H1 (cell line): ENCODE results near the gene SLC13A4. TPM values are rescaled to one million over a fixed set of nuclear protein-coding genes. Genes with fewer than 3 reads are reported as not detected.

Experiments
- CTCF ChIA-PET: fragments of 300-600 bp; sonication (Branson Sonifier 250); formaldehyde crosslinking; loops from one replicate; lab custom pipeline; 2021; ENCODE audit not compliant: partially characterized antibody; lab: Charles Lee
- POLR2A ChIA-PET: fragments of 300-600 bp; sonication (Branson Sonifier 250); formaldehyde crosslinking; loops from one replicate; lab custom pipeline; 2021; ENCODE audit warnings: inconsistent platforms; ENCODE audit not compliant: partially characterized antibody; lab: Charles Lee
- DNase-seq, 2 experiments: peaks; one replicate each; pipeline versions ENCODE4 v3.0.0 to v3.0.0-alpha.2; 2010 to 2022; ENCODE audit warnings: low spot score in 2 of 2, low read depth in 1 of 2, mixed read lengths in 1 of 2
- FAIRE-seq: peaks from 2 replicates; lab custom pipeline; 2011; peaks lifted over from hg19 to GRCh38; lab: Jason Lieb, UNC
- H2AFZ ChIP-seq: 2 replicates; pipeline ENCODE4 v1.8.1; 2012; ENCODE audit warnings: low read length, inconsistent platforms
- H2AK5ac ChIP-seq: 2 replicates; pipeline ENCODE4 v1.6.1; 2013; ENCODE audit warnings: low read depth, low read length
- H2BK120ac ChIP-seq: replicated peaks from 2 replicates; pipeline ENCODE3; 2013; ENCODE audit warnings: low read depth, low read length, inconsistent platforms
- H2BK12ac ChIP-seq: 2 replicates; pipeline ENCODE4 v1.6.1; 2013; ENCODE audit warnings: low read depth, low read length
- H2BK15ac ChIP-seq: 2 replicates; pipeline ENCODE4 v1.6.1; 2013; ENCODE audit warnings: low read length
- H2BK20ac ChIP-seq: 2 replicates; pipeline ENCODE4 v1.6.1; 2013; ENCODE audit warnings: low read length
- H2BK5ac ChIP-seq: 2 replicates; pipeline ENCODE4 v1.6.1; 2013; ENCODE audit warnings: low read depth, low read length
- H3K14ac ChIP-seq: 2 replicates; pipeline ENCODE4 v1.6.1; 2013; ENCODE audit warnings: inconsistent platforms; ENCODE audit not compliant: insufficient read length
- H3K18ac ChIP-seq: 2 replicates; pipeline ENCODE4 v1.6.1; 2013; ENCODE audit warnings: low read length; ENCODE audit errors: extremely low read depth
- H3K23ac ChIP-seq: 2 replicates; pipeline ENCODE4 v1.6.1; 2013; ENCODE audit warnings: inconsistent platforms; ENCODE audit not compliant: insufficient read length
- H3K23me2 ChIP-seq: 2 replicates; pipeline ENCODE4 v1.6.1; 2013; ENCODE audit warnings: low read depth, low read length
- H3K27ac ChIP-seq: 2 replicates; pipeline ENCODE4 v1.6.1; 2011; ENCODE audit warnings: low read depth, low read length, inconsistent platforms
- H3K27me3 ChIP-seq, 4 experiments: replicated peaks in 1 of 4; 1 replicate in 1 of 4; 2 replicates in 3 of 4; pipeline versions ENCODE4 v1.6.1 to v1.8.1; 2011 to 2013; ENCODE audit warnings: low read length in 3 of 4, mild to moderate bottlenecking in 3 of 4, inconsistent platforms in 2 of 4, mixed read lengths in 2 of 4, moderate library complexity in 1 of 4; ENCODE audit not compliant: control insufficient read depth in 3 of 4, insufficient read depth in 3 of 4; ENCODE audit errors: extremely low read depth in 1 of 4
- H3K36me3 ChIP-seq, 4 experiments: 2 replicates each; pipeline versions ENCODE4 v1.6.1 to v1.8.1; 2011 to 2013; ENCODE audit warnings: mild to moderate bottlenecking in 4 of 4, low read length in 3 of 4, moderate library complexity in 2 of 4, control low read depth in 1 of 4, inconsistent platforms in 1 of 4; ENCODE audit not compliant: insufficient read depth in 4 of 4, control insufficient read depth in 2 of 4
- H3K4ac ChIP-seq: replicated peaks from 2 replicates; pipeline ENCODE3; 2013; ENCODE audit warnings: low read length, low read depth, mixed read lengths, inconsistent platforms; ENCODE audit not compliant: insufficient read length
- H3K4me1 ChIP-seq, 4 experiments: replicated peaks in 1 of 4; 1 replicate in 1 of 4; 2 replicates in 3 of 4; pipeline versions ENCODE4 v1.6.1 to v1.8.1; 2011 to 2013; ENCODE audit warnings: low read length in 3 of 4, inconsistent platforms in 2 of 4, mixed read lengths in 1 of 4; ENCODE audit not compliant: insufficient read depth in 4 of 4, control insufficient read depth in 3 of 4
- H3K4me2 ChIP-seq, 2 experiments: 2 replicates each; pipeline versions ENCODE4 v1.6.1 to v1.8.1; 2011 to 2013; ENCODE audit warnings: low read depth in 2 of 2, low read length in 2 of 2, control low read depth in 1 of 2, inconsistent platforms in 1 of 2, mild to moderate bottlenecking in 1 of 2; ENCODE audit not compliant: insufficient read depth in 1 of 2
- H3K4me3 ChIP-seq, 4 experiments: fragments of 200-600, 300-600 bp in 1 of 4; sonication (generic), shearing (Covaris generic), sonication (Bioruptor Twin) in 1 of 4; 2 replicates each; pipeline versions ENCODE4 v1.5.1 to v1.8.1; 2011 to 2016; ENCODE audit warnings: low read length in 4 of 4, low read depth in 3 of 4, control low read depth in 2 of 4, inconsistent platforms in 2 of 4, mild to moderate bottlenecking in 2 of 4, mixed read lengths in 1 of 4, moderate library complexity in 1 of 4; ENCODE audit not compliant: insufficient read depth in 2 of 4; ENCODE audit errors: extremely low read depth in 1 of 4
- H3K56ac ChIP-seq: replicated peaks from 2 replicates; pipeline ENCODE3; 2013; ENCODE audit warnings: low read depth, mild to moderate bottlenecking, mixed read lengths, low read length, inconsistent platforms; ENCODE audit not compliant: insufficient read length
- H3K79me1 ChIP-seq: 2 replicates; pipeline ENCODE4 v1.6.1; 2013; ENCODE audit warnings: low read depth, low read length, control low read depth
- H3K79me2 ChIP-seq, 2 experiments: 2 replicates each; pipeline versions ENCODE4 v1.6.1 to v1.8.1; 2012 to 2013; ENCODE audit warnings: low read length in 2 of 2, mild to moderate bottlenecking in 2 of 2, inconsistent platforms in 1 of 2; ENCODE audit not compliant: insufficient read depth in 2 of 2, control insufficient read depth in 1 of 2
- H3K9ac ChIP-seq, 4 experiments: replicated peaks in 1 of 4; 1 replicate in 1 of 4; 2 replicates in 3 of 4; pipeline versions ENCODE4 v1.6.1 to v1.8.1; 2011 to 2013; ENCODE audit warnings: low read depth in 3 of 4, low read length in 3 of 4, control low read depth in 2 of 4, mild to moderate bottlenecking in 2 of 4, moderate library complexity in 2 of 4, inconsistent platforms in 1 of 4; ENCODE audit errors: extremely low read depth in 1 of 4
- H3K9me3 ChIP-seq, 2 experiments: 2 replicates each; pipeline versions ENCODE4 v1.6.1 to v1.8.1; 2012 to 2013; ENCODE audit warnings: mild to moderate bottlenecking in 2 of 2, moderate library complexity in 2 of 2, control low read depth in 1 of 2, inconsistent platforms in 1 of 2, low read depth in 1 of 2, low read length in 1 of 2, mixed read lengths in 1 of 2; ENCODE audit not compliant: insufficient read depth in 2 of 2
- H4K20me1 ChIP-seq, 2 experiments: replicated peaks in 1 of 2; 2 replicates each; pipeline versions ENCODE3 to v1.8.1; 2011 to 2013; ENCODE audit warnings: inconsistent platforms in 2 of 2, low read length in 2 of 2, mild to moderate bottlenecking in 1 of 2; ENCODE audit not compliant: insufficient read depth in 2 of 2, control insufficient read depth in 1 of 2
- H4K5ac ChIP-seq: 2 replicates; pipeline ENCODE4 v1.6.1; 2013; ENCODE audit warnings: low read length, low read depth, mixed read lengths, inconsistent platforms; ENCODE audit not compliant: insufficient read length
- H4K8ac ChIP-seq: 2 replicates; pipeline ENCODE4 v1.8.0; 2013; ENCODE audit warnings: mild to moderate bottlenecking, moderate library complexity, low read length, inconsistent platforms; ENCODE audit not compliant: insufficient read depth; ENCODE audit errors: extremely low read depth
- H4K91ac ChIP-seq: replicated peaks from 2 replicates; pipeline ENCODE3; 2013; ENCODE audit warnings: low read length, mixed read lengths, inconsistent platforms; ENCODE audit not compliant: insufficient read length
- CBX5 ChIP-seq: fragments of 300-800, 300-1000 bp; sonication (generic); IDR thresholded peaks from 2 replicates; pipeline ENCODE4 v1.7.1; 2016; ENCODE audit warnings: antibody characterized with exemption, low read length, low read depth
- CREB1 ChIP-seq: IDR thresholded peaks from 2 replicates; pipeline ENCODE4 v1.6.1; 2012; ENCODE audit warnings: inconsistent platforms
- CTBP2 ChIP-seq: IDR thresholded peaks from 2 replicates; pipeline ENCODE4 v1.7.0; 2011; ENCODE audit warnings: borderline replicate concordance, mild to moderate bottlenecking, moderate library complexity, mixed read lengths, low read length; ENCODE audit not compliant: insufficient read depth, insufficient read length
- KDM4A ChIP-seq: IDR thresholded peaks from one replicate; pipeline ENCODE4 v1.7.1; 2012; ENCODE audit warnings: low read depth, mild to moderate bottlenecking, moderate library complexity, low read length, inconsistent platforms; ENCODE audit not compliant: severe bottlenecking
- SIX5 ChIP-seq: IDR thresholded peaks from 2 replicates; pipeline ENCODE4 v1.6.1; 2011; ENCODE audit warnings: mild to moderate bottlenecking, low read depth, low read length
- WGBS, 2 experiments: shearing (Covaris generic) in 1 of 2; methylation state at CpG; one replicate each; pipeline versions ENCODE4 v1.1.6 to v1.1.7; 2013 to 2015; ENCODE audit warnings: low lambda C conversion rate in 2 of 2, mixed read lengths in 2 of 2, inconsistent platforms in 1 of 2, low coverage in 1 of 2, missing lambda C conversion rate in 1 of 2; ENCODE audit not compliant: insufficient replicate concordance in 2 of 2, insufficient coverage in 1 of 2, insufficient read length in 1 of 2; ENCODE audit errors: extremely low coverage in 1 of 2, missing lambda C conversion rate in 1 of 2; 5-methylcytosine and 5-hydroxymethylcytosine counted together
- polyA plus RNA-seq, 7 experiments: library from polyadenylated mRNA; depleted of rRNA in 3 of 7; stranded (reverse) in 5 of 7; unstranded in 2 of 7; fragments of >200 nt in 5 of 7; fragments of 200-250 nt in 2 of 7; gene quantifications; 1 replicate in 5 of 7; 2 replicates in 1 of 7; 4 replicates in 1 of 7; pipeline versions ENCODE4 v1.2.1 to v1.2.3, GENCODE V29; 2011 to 2013; ENCODE audit warnings: missing spikeins in 2 of 7, mixed read lengths in 2 of 7
- total RNA-seq: library from RNA; stranded (reverse); fragmentation: NEBNext Ultra II Directional; extraction: Animal tissue kit (Norgen Biotek cat#: 25700); gene quantifications from 2 replicates; pipeline ENCODE4 v1.2.1, GENCODE V29; 2021

The SLC13A4 gene
- total and polyA plus RNA-seq, 2 of the 8 experiments (the other 6 are each of a cell fraction or from before 2014, with no cell fraction given): 3.9 to 7.5 TPM

GRCh38 chr7:135726911-135727673 lies 894 bp downstream of the SLC13A4 start:
- Histone ChIP-seq H3K4ac (no peak overlapping the region), H3K4me1 (peaks cover 3 to 6% (median 5%) of the 10 kb centered on the region in 4 experiments; a peak in 5 of 7 replicates), H3K9me3 (no peaks in the 10 kb centered on the region), H4K91ac (no peak overlapping the region), H3K27me3 (no peaks in the 10 kb centered on the region), H3K79me2 (no peaks in the 10 kb centered on the region), H4K8ac (no peak overlapping the region), H3K9ac (no peak overlapping the region), H2AFZ (no peak overlapping the region), H3K4me3 (no peak overlapping the region), H2AK5ac (no peak overlapping the region), H3K79me1 (no peaks in the 10 kb centered on the region), H4K20me1 (no peaks in the 10 kb centered on the region), H3K56ac (no peak overlapping the region), H2BK20ac (no peak overlapping the region), H3K14ac (no peak overlapping the region), H3K23ac (no peak overlapping the region), H3K18ac (no peak overlapping the region), H4K5ac (no peak overlapping the region), H2BK12ac (no peak overlapping the region), H2BK5ac (no peak overlapping the region), H2BK15ac (peak overlapping the region; percentile 34; the same call in 1 of the 2 replicates), H3K4me2 (no peak overlapping the region), H3K36me3 (no peaks in the 10 kb centered on the region), H3K23me2 (no peaks in the 10 kb centered on the region), H3K27ac (no peak overlapping the region), H2BK120ac (no peak overlapping the region)
- FAIRE-seq: no peak
- ChIA-PET CTCF (interaction anchor here (1.0 to 10.7 kb wide), 10 partner anchors 9 to 74 kb away, joined by 3 to 110 read pairs (median 6); partner anchors contain the start of gene STMP1), POLR2A (interaction anchor here (0.7 to 1.2 kb wide), 4 partner anchors 11 to 1908 kb away, joined by 3 to 4 read pairs (median 3); no protein-coding TSS in a partner anchor)
- no peak for DNase-seq
- WGBS, 2 experiments: 84% methylated on average over 24 of the region's 30 CpGs; no CpG with 5 or more reads in 1 of the 2 experiments
- TF ChIP-seq CBX5 (no peak), CTBP2 (no peak), KDM4A (no peak), SIX5 (no peak), CREB1 (no peak)
